ENCODE measurements around the gene PPT1.

- TF ChIP-seq CTCF (IDR thresholded peaks at IDR 0.05; ENCODE audit: low read length), result no peak
- TF ChIP-seq EZH2 (IDR thresholded peaks at IDR 0.05; ENCODE audit: borderline replicate concordance, low read length), result no peak
Measured at GRCh38 chr1:40110389-40110788, 13.3 kb upstream of the PPT1 start.
